Osteocyte (in vitro differentiated cells): ENCODE data around the gene OR1F1. TPM values are rescaled to one million over a fixed set of nuclear protein-coding genes. Genes with fewer than 3 reads are reported as not detected.

Experiments
- DNase-seq: peaks from one replicate; pipeline ENCODE4 v3.0.0; 2021; ENCODE audit warnings: mixed read lengths; ENCODE audit not compliant: unreplicated experiment; ENCODE audit errors: extremely low spot score
- H3K27ac Mint-ChIP-seq: one replicate; pipeline ENCODE4 v1.8.0; 2021; ENCODE audit warnings: mild to moderate bottlenecking, mixed read lengths; ENCODE audit not compliant: unreplicated experiment
- H3K27me3 Mint-ChIP-seq: one replicate; pipeline ENCODE4 v1.8.0; 2021; ENCODE audit warnings: mixed read lengths; ENCODE audit not compliant: unreplicated experiment
- H3K36me3 Mint-ChIP-seq: one replicate; pipeline ENCODE4 v1.8.0; 2021; ENCODE audit warnings: mixed read lengths; ENCODE audit not compliant: unreplicated experiment
- H3K4me1 Mint-ChIP-seq: one replicate; pipeline ENCODE4 v1.8.0; 2021; ENCODE audit warnings: mixed read lengths; ENCODE audit not compliant: unreplicated experiment
- H3K4me3 Mint-ChIP-seq: one replicate; pipeline ENCODE4 v1.8.0; 2021; ENCODE audit warnings: mild to moderate bottlenecking, moderate library complexity, mixed read lengths; ENCODE audit not compliant: unreplicated experiment
- H3K9me3 Mint-ChIP-seq: one replicate; pipeline ENCODE4 v1.8.0; 2021; ENCODE audit warnings: mixed read lengths; ENCODE audit not compliant: unreplicated experiment
- CTCF ChIP-seq: fragments of 200-600 bp; sonication (generic); IDR thresholded peaks from 2 replicates; pipeline ENCODE4 v1.5.0; 2021; ENCODE audit warnings: antibody characterized with exemption, mild to moderate bottlenecking, moderate library complexity
- total RNA-seq: library from RNA; stranded (reverse); gene quantifications from 2 replicates; pipeline ENCODE4 v1.2.1, GENCODE V29; 2021

Gene OR1F1
- total RNA-seq, 1 donor from 2014 or later = not detected

GRCh38 chr16:3246002-3246401, 58.0 kb downstream of the OR1F1 start:
- H3K27ac Mint-ChIP-seq = no peak overlapping the region
- TF ChIP-seq CTCF = no peak
- no peaks in the 10 kb centered on the region for H3K36me3 Mint-ChIP-seq
- no peak for DNase-seq
- H3K4me3 Mint-ChIP-seq = no peak overlapping the region
- no peaks in the 10 kb centered on the region for H3K4me1 Mint-ChIP-seq
- H3K9me3 Mint-ChIP-seq = no peaks in the 10 kb centered on the region
- peaks cover 12% of the 10 kb centered on the region for H3K27me3 Mint-ChIP-seq

GRCh38 chr16:3246876-3247275, 58.9 kb downstream of the OR1F1 start:
- no peaks in the 10 kb centered on the region for H3K4me1 Mint-ChIP-seq
- no peaks in the 10 kb centered on the region for H3K36me3 Mint-ChIP-seq
- H3K27me3 Mint-ChIP-seq = peaks cover 12% of the 10 kb centered on the region
- H3K4me3 Mint-ChIP-seq = no peak overlapping the region
- no peak for DNase-seq
- no peaks in the 10 kb centered on the region for H3K9me3 Mint-ChIP-seq
- no peak overlapping the region for H3K27ac Mint-ChIP-seq
- no peak for TF ChIP-seq CTCF

GRCh38 chr16:3248596-3248995, 60.6 kb downstream of the OR1F1 start:
- Mint-ChIP-seq H3K9me3 (no peaks in the 10 kb centered on the region), H3K36me3 (no peaks in the 10 kb centered on the region), H3K27me3 (peaks cover 12% of the 10 kb centered on the region), H3K27ac (no peak overlapping the region), H3K4me1 (no peaks in the 10 kb centered on the region), H3K4me3 (no peak overlapping the region)
- no peak for TF ChIP-seq CTCF
- DNase-seq = no peak

- no peak for TF ChIP-seq CTCF
- H3K36me3 Mint-ChIP-seq = no peaks in the 10 kb centered on the region
- no peak overlapping the region for H3K27ac Mint-ChIP-seq
- no peaks in the 10 kb centered on the region for H3K9me3 Mint-ChIP-seq
- H3K4me3 Mint-ChIP-seq = no peak overlapping the region
- DNase-seq = no peak
- H3K4me1 Mint-ChIP-seq = no peaks in the 10 kb centered on the region
- peaks cover 12% of the 10 kb centered on the region for H3K27me3 Mint-ChIP-seq
These were observed 61.0 kb downstream of the OR1F1 start for GRCh38 chr16:3249020-3249419.

- Mint-ChIP-seq H3K4me3 (no peak overlapping the region), H3K9me3 (no peaks in the 10 kb centered on the region), H3K27me3 (peaks cover 10% of the 10 kb centered on the region), H3K4me1 (no peaks in the 10 kb centered on the region), H3K36me3 (no peaks in the 10 kb centered on the region), H3K27ac (no peak overlapping the region)
- DNase-seq = no peak
- no peak for TF ChIP-seq CTCF
These were observed 61.4 kb downstream of the OR1F1 start for GRCh38 chr16:3249451-3249850.
